Ovary (tissue), 9 donors: ENCODE results near the gene NT5C2. TPM values are rescaled to one million over a fixed set of nuclear protein-coding genes. Genes with fewer than 3 reads are reported as not detected.

ENCODE experiments used
- DNase-seq, 5 donors: peaks; one replicate each; pipeline ENCODE4 v3.0.0-alpha.2; 2019 to 2020
- H3K27ac ChIP-seq, 2 donors: fragments of 200-600 bp; one replicate each; pipeline versions ENCODE4 v1.5.1 to v1.8.0; 2019 to 2022
- H3K27me3 ChIP-seq: fragments of 200-600 bp; one replicate; pipeline ENCODE4 v1.8.0; 2022
- H3K36me3 ChIP-seq: fragments of 200-600 bp; sonication (generic); one replicate; pipeline ENCODE4 v1.5.1; 2019
- H3K4me1 ChIP-seq: one replicate; pipeline ENCODE4 v1.8.1; 2013; ENCODE audit warnings: mild to moderate bottlenecking, moderate library complexity; ENCODE audit not compliant: insufficient read depth
- H3K4me3 ChIP-seq: fragments of 200-600 bp; sonication (generic); one replicate; pipeline ENCODE4 v1.5.1; 2017
- H3K9me3 ChIP-seq, 2 donors: fragments of 200-600 bp in 1 of 2; sonication (generic) in 1 of 2; one replicate each; pipeline versions ENCODE4 v1.5.1 to v1.8.1; 2013 to 2019; ENCODE audit warnings: mild to moderate bottlenecking in 1 of 2, moderate library complexity in 1 of 2
- EP300 ChIP-seq: sonication (generic); formaldehyde crosslinking; IDR thresholded peaks from one replicate; pipeline ENCODE4 v1.6.1; 2017; ENCODE audit warnings: antibody characterized with exemption
- POLR2A ChIP-seq: fragments of 450-650 bp; IDR thresholded peaks from one replicate; pipeline ENCODE4 v1.6.1; 2017; ENCODE audit warnings: antibody characterized with exemption, mild to moderate bottlenecking, moderate library complexity
- WGBS, 3 donors: extraction: QIAGEN DNeasy Blood & Tissue Kit in 1 of 3; methylation state at CpG; one replicate each; pipeline versions ENCODE4 v1.1.5 to v1.1.7; 2013 to 2017; 5-methylcytosine and 5-hydroxymethylcytosine counted together
- intact Hi-C, 4 donors: fragments of 100-400 bp; cut with DNase I; formaldehyde crosslinking; loops; one replicate each; pipeline versions ENCODE4 v1.11.0 to v1.15.1; 2022 to 2023
- polyA plus RNA-seq, 2 donors: library from polyadenylated mRNA; stranded (reverse); fragments of 200-250 nt in 1 of 2; fragments of 350-450 nt in 1 of 2; fragmentation: Illumina TruSeq in 1 of 2; extraction: RNeasy Lipid Tissue Mini Kit (QIAGEN cat#74804) in 1 of 2; gene quantifications; one replicate each; pipeline ENCODE4 v1.2.3, GENCODE V29; 2013 to 2014
- total RNA-seq, 7 donors: library from RNA; depleted of rRNA in 2 of 7; stranded (reverse); fragments of >200 nt in 2 of 7; fragmentation: NEBNext Ultra II Directional in 3 of 7; extraction: Animal tissue kit (Norgen Biotek cat#: 25700) in 3 of 7; gene quantifications; one replicate each; pipeline versions ENCODE4 v1.1.0 to v1.2.4, GENCODE V29; 2016 to 2023
- TF ChIP-seq, protein P1 (sequence below), 3 donors: fragments of 450-650 bp in 2 of 3; fragments of 200-600 bp in 1 of 3; IDR thresholded peaks; one replicate each; pipeline versions ENCODE4 v1.5.1 to v1.8.0; 2016 to 2022; ENCODE audit warnings: antibody characterized with exemption in 3 of 3, mild to moderate bottlenecking in 1 of 3
- donor health status: DM: no; HTN: no; CAD: no; lungs with moderate emphysema.
- donor health status: DM: no; HTN: no; CAD: no.
- donor health status: Bipolar disorder and iron deficiency.
- donor health status: DM: yes; HTN: yes; CAD: no.
- donor health status: DM: no; HTN: no; CAD: no.
- donor health status: DM: yes; HTN: yes; CAD: no.

Gene NT5C2
- total and polyA plus RNA-seq, 9 donors = 49.1 to 92.3 (median 62.0) TPM

DNA sequence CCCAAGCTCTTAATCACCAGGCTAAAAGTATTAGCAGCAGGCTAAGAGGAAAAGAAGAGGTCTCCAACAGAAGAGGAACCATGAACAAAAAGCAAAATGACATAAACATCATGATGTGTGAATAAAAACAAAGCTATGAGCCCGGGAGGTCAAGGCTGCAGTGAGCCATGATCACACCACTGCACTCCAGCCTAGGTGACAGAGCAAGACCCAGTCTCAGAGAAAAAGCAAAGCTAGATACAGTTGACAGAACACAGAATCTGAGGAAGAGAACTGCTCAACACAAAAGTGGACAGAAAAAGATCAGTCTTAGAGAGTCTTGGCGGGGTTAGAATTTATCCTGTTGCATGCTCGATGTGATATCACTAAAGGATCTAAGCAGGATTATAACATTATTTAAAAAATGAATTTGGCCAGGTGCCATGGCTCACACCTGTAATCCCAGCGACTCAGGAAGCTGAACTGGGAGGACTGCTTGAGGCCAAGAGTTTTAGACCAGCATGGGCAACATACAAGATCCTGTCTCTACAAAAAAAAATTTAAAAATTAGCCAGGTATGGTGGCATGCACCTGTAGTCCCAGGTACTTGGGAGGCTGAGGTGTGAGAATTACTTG is 37.5 kb downstream of the NT5C2 start:
- intact Hi-C loops = no loop called here
- 32 to 77% (median 64%) methylated on average over 4 of the region's 4 CpGs for WGBS, 3 donors
- Histone ChIP-seq H3K27me3 (no peaks in the 10 kb centered on the region), H3K36me3 (no peaks in the 10 kb centered on the region), H3K4me1 (peaks cover 6% of the 10 kb centered on the region), H3K9me3 (no peaks in the 10 kb centered on the region), H3K4me3 (no peak overlapping the region), H3K27ac (no peak overlapping the region)
- no peak for DNase-seq
- TF ChIP-seq, protein P1, sequence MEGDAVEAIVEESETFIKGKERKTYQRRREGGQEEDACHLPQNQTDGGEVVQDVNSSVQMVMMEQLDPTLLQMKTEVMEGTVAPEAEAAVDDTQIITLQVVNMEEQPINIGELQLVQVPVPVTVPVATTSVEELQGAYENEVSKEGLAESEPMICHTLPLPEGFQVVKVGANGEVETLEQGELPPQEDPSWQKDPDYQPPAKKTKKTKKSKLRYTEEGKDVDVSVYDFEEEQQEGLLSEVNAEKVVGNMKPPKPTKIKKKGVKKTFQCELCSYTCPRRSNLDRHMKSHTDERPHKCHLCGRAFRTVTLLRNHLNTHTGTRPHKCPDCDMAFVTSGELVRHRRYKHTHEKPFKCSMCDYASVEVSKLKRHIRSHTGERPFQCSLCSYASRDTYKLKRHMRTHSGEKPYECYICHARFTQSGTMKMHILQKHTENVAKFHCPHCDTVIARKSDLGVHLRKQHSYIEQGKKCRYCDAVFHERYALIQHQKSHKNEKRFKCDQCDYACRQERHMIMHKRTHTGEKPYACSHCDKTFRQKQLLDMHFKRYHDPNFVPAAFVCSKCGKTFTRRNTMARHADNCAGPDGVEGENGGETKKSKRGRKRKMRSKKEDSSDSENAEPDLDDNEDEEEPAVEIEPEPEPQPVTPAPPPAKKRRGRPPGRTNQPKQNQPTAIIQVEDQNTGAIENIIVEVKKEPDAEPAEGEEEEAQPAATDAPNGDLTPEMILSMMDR (IDR thresholded peaks at IDR 0.05) = no peak
- no peak for TF ChIP-seq EP300
- TF ChIP-seq POLR2A = no peak

DNA sequence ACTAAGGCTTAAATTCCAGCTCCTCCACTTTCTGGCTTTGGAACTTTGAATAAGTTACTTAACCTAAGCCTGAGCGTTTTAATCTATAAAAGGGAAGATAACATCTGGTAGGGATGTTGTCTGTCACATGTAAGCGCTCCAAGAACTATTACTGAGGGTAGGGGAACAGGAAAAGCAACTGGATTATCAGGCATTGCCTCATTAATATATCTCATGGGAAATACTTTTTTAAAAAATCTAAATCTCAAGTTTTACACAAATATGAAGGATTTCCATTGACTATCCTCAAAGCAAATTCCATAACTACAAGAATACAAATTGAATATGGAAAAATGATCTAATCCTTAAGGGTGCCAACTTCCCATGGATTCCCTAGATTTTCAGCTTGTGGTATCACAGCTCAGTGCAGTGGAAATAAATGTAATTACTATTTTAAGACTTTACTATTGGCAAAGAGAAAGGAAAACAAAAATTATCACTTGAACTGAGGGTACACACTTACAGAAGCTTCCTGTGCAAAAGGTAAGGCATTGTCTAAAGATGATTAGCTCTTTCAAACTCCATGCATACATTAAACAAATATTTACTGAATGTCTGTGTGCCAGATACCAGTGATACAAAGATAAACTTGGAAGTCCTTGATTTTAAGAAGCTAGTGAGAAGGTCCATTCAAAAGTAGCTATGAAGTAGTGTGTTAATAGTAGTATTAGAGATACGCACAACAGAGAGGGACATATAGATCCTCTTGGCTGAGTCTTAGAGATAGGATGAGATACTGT is 38.4 kb downstream of the NT5C2 start:
- H3K4me1 ChIP-seq = peaks cover 6% of the 10 kb centered on the region
- intact Hi-C loops = no loop called here

DNA sequence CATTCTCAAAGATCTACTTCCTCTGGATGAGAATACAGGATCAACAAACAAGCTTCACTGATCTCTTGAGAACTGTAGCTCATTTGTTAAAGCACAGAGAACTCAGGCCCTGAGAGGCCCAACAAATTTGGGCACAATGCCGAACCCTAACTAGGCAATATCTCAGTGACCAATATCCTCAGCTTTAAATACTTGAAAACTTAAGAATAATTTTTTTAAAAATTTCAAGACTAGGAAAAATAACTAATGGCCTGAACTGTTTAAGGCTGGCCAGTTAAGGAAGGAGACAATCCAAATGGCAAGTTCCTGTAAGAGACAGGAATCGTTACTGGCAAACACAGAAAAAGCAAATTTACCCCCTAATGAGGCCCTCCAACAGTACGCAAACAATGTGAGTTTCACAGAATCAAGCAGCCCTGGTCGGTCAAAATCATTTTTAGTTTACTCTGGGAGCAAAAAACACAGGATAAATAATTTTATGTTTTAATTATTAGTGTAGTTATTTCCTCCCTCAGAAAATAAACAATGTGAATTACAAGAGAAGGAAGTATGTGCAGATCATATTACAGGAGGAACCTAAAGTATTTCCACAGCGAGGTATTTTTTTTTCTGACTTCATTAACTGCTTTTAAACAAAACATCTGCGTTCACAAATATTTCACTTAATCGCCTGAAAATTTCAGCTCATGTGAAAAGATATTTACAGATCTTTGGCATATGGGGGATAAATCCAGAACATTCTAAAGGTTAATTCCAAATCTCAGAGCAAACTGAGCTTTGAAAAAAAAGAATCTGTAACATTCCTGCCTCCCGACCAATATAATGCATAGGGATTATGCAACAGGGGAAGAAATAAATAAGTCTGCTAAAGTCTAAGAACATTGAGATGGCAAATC is 39.5 kb downstream of the NT5C2 start:
- 4 to 7% (median 5%) methylated on average over 8 of the region's 8 CpGs for WGBS, 3 donors

More for the DNA sequence above, 38.4 kb downstream of the NT5C2 start:
- WGBS, 3 donors = 58 to 64% (median 63%) methylated on average over 3 of the region's 3 CpGs
- H3K27ac ChIP-seq = peak overlapping the region in 1 of 2 donors; percentile 78
- H3K4me3 ChIP-seq = no peak overlapping the region
- no peak for TF ChIP-seq EP300
- no peak for TF ChIP-seq POLR2A
- TF ChIP-seq, protein P1 (IDR thresholded peaks at IDR 0.05) = no peak
- H3K27me3 ChIP-seq = no peaks in the 10 kb centered on the region
- H3K9me3 ChIP-seq = no peaks in the 10 kb centered on the region
- no peak for DNase-seq
- no peaks in the 10 kb centered on the region for H3K36me3 ChIP-seq

More for the DNA sequence above, 39.5 kb downstream of the NT5C2 start:
- Histone ChIP-seq H3K27me3 (no peaks in the 10 kb centered on the region), H3K27ac (peak overlapping the region; percentile 62 to 78), H3K36me3 (no peaks in the 10 kb centered on the region), H3K4me3 (peak overlapping the region; percentile 16), H3K9me3 (no peaks in the 10 kb centered on the region), H3K4me1 (peaks cover 6% of the 10 kb centered on the region)
- intact Hi-C loops = no loop called here
- TF ChIP-seq, protein P1 (IDR thresholded peaks at IDR 0.05) = no peak
- peak; percentile 20 for TF ChIP-seq POLR2A
- peak in 3 of 5 donors; percentile 50 to 60 (median 51) for DNase-seq
